Memory B cell (primary cell): ENCODE data around the gene HDAC5.

Experiments
- ATAC-seq: fragments of 150-1000 bp; cut with Tn5 transposase; 2 replicates; pipeline ENCODE4 v1.10.0; 2021; ENCODE audit warnings: low read depth, mild to moderate bottlenecking, moderate library complexity
- DNase-seq, 2 donors: peaks; one replicate each; pipeline ENCODE4 v3.0.0; 2022; ENCODE audit warnings: low spot score in 2 of 2
- H3K27ac Mint-ChIP-seq: one replicate; pipeline ENCODE4 v1.8.0; 2022; ENCODE audit warnings: mild to moderate bottlenecking, moderate library complexity, mixed read lengths
- H3K27me3 Mint-ChIP-seq: one replicate; pipeline ENCODE4 v1.8.0; 2022; ENCODE audit warnings: mixed read lengths
- H3K36me3 Mint-ChIP-seq: one replicate; pipeline ENCODE4 v1.8.0; 2022; ENCODE audit warnings: mild to moderate bottlenecking, mixed read lengths
- H3K4me1 Mint-ChIP-seq: one replicate; pipeline ENCODE4 v1.8.0; 2022; ENCODE audit warnings: mixed read lengths
- H3K4me3 Mint-ChIP-seq: one replicate; pipeline ENCODE4 v1.8.0; 2022; ENCODE audit warnings: mild to moderate bottlenecking, moderate library complexity, mixed read lengths
- H3K9me3 Mint-ChIP-seq: one replicate; pipeline ENCODE4 v1.8.0; 2022; ENCODE audit warnings: mixed read lengths

HDAC5 gene

GRCh38 chr17:44094701-44095387, 28.6 kb downstream of the HDAC5 start:
- no peak for DNase-seq
- Mint-ChIP-seq H3K4me3 (no peak overlapping the region), H3K27me3 (no peaks in the 10 kb centered on the region), H3K4me1 (peaks cover 10% of the 10 kb centered on the region), H3K27ac (no peak overlapping the region), H3K9me3 (no peaks in the 10 kb centered on the region), H3K36me3 (peaks cover 7% of the 10 kb centered on the region)
- ATAC-seq, result no peak

- ATAC-seq (no peak), DNase-seq (no peak)
- Mint-ChIP-seq H3K27ac (no peak overlapping the region), H3K27me3 (no peaks in the 10 kb centered on the region), H3K4me3 (no peak overlapping the region), H3K4me1 (peaks cover 10% of the 10 kb centered on the region), H3K9me3 (no peaks in the 10 kb centered on the region), H3K36me3 (peaks cover 11% of the 10 kb centered on the region)
These were observed 30.1 kb downstream of the HDAC5 start for GRCh38 chr17:44093231-44093900.

GRCh38 chr17:44092051-44092450, 31.4 kb downstream of the HDAC5 start:
- no peak for DNase-seq
- Mint-ChIP-seq H3K36me3 (peaks cover 13% of the 10 kb centered on the region), H3K27ac (no peak overlapping the region), H3K27me3 (no peaks in the 10 kb centered on the region), H3K9me3 (no peaks in the 10 kb centered on the region), H3K4me1 (peaks cover 7% of the 10 kb centered on the region), H3K4me3 (no peak overlapping the region)
- ATAC-seq, result no peak

GRCh38 chr17:44091200-44091997, 32.0 kb downstream of the HDAC5 start:
- no peaks in the 10 kb centered on the region for H3K27me3 Mint-ChIP-seq
- H3K36me3 Mint-ChIP-seq, result peaks cover 13% of the 10 kb centered on the region
- H3K4me3 Mint-ChIP-seq, result no peak overlapping the region
- H3K27ac Mint-ChIP-seq, result peak overlapping the region; percentile 28
- no peaks in the 10 kb centered on the region for H3K9me3 Mint-ChIP-seq
- ATAC-seq (no peak), DNase-seq (no peak)
- peaks cover 7% of the 10 kb centered on the region for H3K4me1 Mint-ChIP-seq

- peak overlapping the region; percentile 21 for H3K27ac Mint-ChIP-seq
- ATAC-seq (no peak), DNase-seq (no peak)
- H3K27me3 Mint-ChIP-seq, result no peaks in the 10 kb centered on the region
- no peaks in the 10 kb centered on the region for H3K9me3 Mint-ChIP-seq
- H3K4me1 Mint-ChIP-seq, result peaks cover 4% of the 10 kb centered on the region
- H3K36me3 Mint-ChIP-seq, result peaks cover 17% of the 10 kb centered on the region
- no peak overlapping the region for H3K4me3 Mint-ChIP-seq
These were observed 35.2 kb downstream of the HDAC5 start for GRCh38 chr17:44088254-44088653.

GRCh38 chr17:44087319-44087718, 36.1 kb downstream of the HDAC5 start:
- no peaks in the 10 kb centered on the region for H3K9me3 Mint-ChIP-seq
- no peaks in the 10 kb centered on the region for H3K27me3 Mint-ChIP-seq
- H3K4me3 Mint-ChIP-seq, result no peak overlapping the region
- DNase-seq (no peak), ATAC-seq (no peak)
- H3K36me3 Mint-ChIP-seq, result peaks cover 23% of the 10 kb centered on the region
- H3K4me1 Mint-ChIP-seq, result peaks cover 4% of the 10 kb centered on the region
- peak overlapping the region; percentile 47 for H3K27ac Mint-ChIP-seq

- Mint-ChIP-seq H3K4me1 (peaks cover 4% of the 10 kb centered on the region), H3K27ac (peak overlapping the region; percentile 47)
These were observed 36.8 kb downstream of the HDAC5 start for GRCh38 chr17:44086364-44087311.

GRCh38 chr17:44085908-44086307, 37.5 kb downstream of the HDAC5 start:
- H3K9me3 Mint-ChIP-seq, result no peaks in the 10 kb centered on the region

More at GRCh38 chr17:44086364-44087311, 36.8 kb downstream of the HDAC5 start:
- no peak for DNase-seq
- Mint-ChIP-seq H3K36me3 (peaks cover 21% of the 10 kb centered on the region), H3K27me3 (no peaks in the 10 kb centered on the region), H3K9me3 (no peaks in the 10 kb centered on the region), H3K4me3 (no peak overlapping the region)
- ATAC-seq, result no peak

GRCh38 chr17:44084921-44085320, 38.5 kb downstream of the HDAC5 start:
- peaks cover 4% of the 10 kb centered on the region for H3K4me1 Mint-ChIP-seq
- H3K27ac Mint-ChIP-seq, result no peak overlapping the region
- ATAC-seq, result no peak

More at GRCh38 chr17:44085908-44086307, 37.5 kb downstream of the HDAC5 start:
- H3K27me3 Mint-ChIP-seq, result no peaks in the 10 kb centered on the region
- H3K36me3 Mint-ChIP-seq, result peaks cover 20% of the 10 kb centered on the region
- ATAC-seq (no peak), DNase-seq (no peak)
- H3K4me3 Mint-ChIP-seq, result no peak overlapping the region
- H3K4me1 Mint-ChIP-seq, result peaks cover 4% of the 10 kb centered on the region
- H3K27ac Mint-ChIP-seq, result no peak overlapping the region

GRCh38 chr17:44084131-44084538, 39.3 kb downstream of the HDAC5 start:
- Mint-ChIP-seq H3K36me3 (peaks cover 22% of the 10 kb centered on the region), H3K27ac (no peak overlapping the region), H3K9me3 (no peaks in the 10 kb centered on the region), H3K4me1 (peaks cover 4% of the 10 kb centered on the region), H3K4me3 (no peak overlapping the region), H3K27me3 (no peaks in the 10 kb centered on the region)
- ATAC-seq (peak; percentile 38), DNase-seq (no peak)

More at GRCh38 chr17:44084921-44085320, 38.5 kb downstream of the HDAC5 start:
- H3K4me3 Mint-ChIP-seq, result no peak overlapping the region
- H3K9me3 Mint-ChIP-seq, result no peaks in the 10 kb centered on the region
- H3K36me3 Mint-ChIP-seq, result peaks cover 20% of the 10 kb centered on the region
- H3K27me3 Mint-ChIP-seq, result no peaks in the 10 kb centered on the region
- DNase-seq, result no peak

- DNase-seq (no peak), ATAC-seq (no peak)
- Mint-ChIP-seq H3K4me3 (no peak overlapping the region), H3K27ac (no peak overlapping the region), H3K36me3 (peaks cover 20% of the 10 kb centered on the region), H3K27me3 (no peaks in the 10 kb centered on the region), H3K4me1 (peaks cover 4% of the 10 kb centered on the region), H3K9me3 (no peaks in the 10 kb centered on the region)
These were observed 40.1 kb downstream of the HDAC5 start for GRCh38 chr17:44083250-44083849.

GRCh38 chr17:44082256-44082927, 41.0 kb downstream of the HDAC5 start:
- Mint-ChIP-seq H3K27ac (peak overlapping the region; percentile 25), H3K27me3 (no peaks in the 10 kb centered on the region), H3K4me1 (peaks cover 3% of the 10 kb centered on the region), H3K9me3 (no peaks in the 10 kb centered on the region), H3K4me3 (no peak overlapping the region), H3K36me3 (peaks cover 22% of the 10 kb centered on the region)
- no peak for DNase-seq
- ATAC-seq, result no peak
